Astrocyte (in vitro differentiated cells and primary cell): ENCODE results near the gene FAM76B. TPM values are rescaled to one million over a fixed set of nuclear protein-coding genes. Genes with fewer than 3 reads are reported as not detected.

ENCODE experiments used
- DNase-seq: peaks from one replicate; pipeline ENCODE4 v3.0.0-alpha.2; 2010; ENCODE audit warnings: low read depth
- FAIRE-seq: peaks from 2 replicates; lab custom pipeline; 2011; peaks lifted over from hg19 to GRCh38; lab: Jason Lieb, UNC
- H2AFZ ChIP-seq: 2 replicates; pipeline ENCODE4 v1.6.0; 2012; ENCODE audit warnings: low read depth, low read length, inconsistent platforms
- H3K27ac ChIP-seq: 2 replicates; pipeline ENCODE4 v1.5.1; 2011; ENCODE audit warnings: low read depth, low read length, inconsistent platforms
- H3K27me3 ChIP-seq: 2 replicates; pipeline ENCODE4 v1.6.0; 2011; ENCODE audit warnings: low read length, inconsistent platforms; ENCODE audit not compliant: insufficient read depth
- H3K36me3 ChIP-seq: 2 replicates; pipeline ENCODE4 v1.5.1; 2011; ENCODE audit warnings: low read length, inconsistent platforms; ENCODE audit not compliant: insufficient read depth
- H3K4me1 ChIP-seq: 2 replicates; pipeline ENCODE4 v1.5.1; 2011; ENCODE audit warnings: low read length, inconsistent platforms; ENCODE audit not compliant: insufficient read depth
- H3K4me2 ChIP-seq: 2 replicates; pipeline ENCODE4 v1.6.0; 2012; ENCODE audit warnings: low read length, inconsistent platforms
- H3K4me3 ChIP-seq: 2 replicates; pipeline ENCODE4 v1.5.1; 2011; ENCODE audit warnings: low read depth, mild to moderate bottlenecking, low read length, inconsistent platforms; ENCODE audit not compliant: insufficient read depth
- H3K79me2 ChIP-seq: 2 replicates; pipeline ENCODE4 v1.6.0; 2012; ENCODE audit warnings: mild to moderate bottlenecking, low read length, inconsistent platforms; ENCODE audit not compliant: insufficient read depth
- H3K9ac ChIP-seq: 2 replicates; pipeline ENCODE4 v1.6.0; 2012; ENCODE audit warnings: mild to moderate bottlenecking, low read length, inconsistent platforms
- H3K9me3 ChIP-seq: 2 replicates; pipeline ENCODE4 v1.5.1; 2012; ENCODE audit warnings: low read depth, mild to moderate bottlenecking, low read length, inconsistent platforms; ENCODE audit not compliant: insufficient read depth
- H4K20me1 ChIP-seq: 2 replicates; pipeline ENCODE4 v1.6.0; 2012; ENCODE audit warnings: low read length, inconsistent platforms; ENCODE audit not compliant: insufficient read depth
- H3K27ac Mint-ChIP-seq: one replicate; pipeline ENCODE4 v1.8.0; 2021; ENCODE audit warnings: mild to moderate bottlenecking, mixed read lengths; ENCODE audit not compliant: unreplicated experiment
- H3K27me3 Mint-ChIP-seq: one replicate; pipeline ENCODE4 v1.8.0; 2021; ENCODE audit warnings: low read depth, mixed read lengths; ENCODE audit not compliant: unreplicated experiment
- H3K36me3 Mint-ChIP-seq: one replicate; pipeline ENCODE4 v1.8.0; 2021; ENCODE audit warnings: low read depth, mixed read lengths; ENCODE audit not compliant: unreplicated experiment
- H3K4me1 Mint-ChIP-seq: one replicate; pipeline ENCODE4 v1.8.0; 2021; ENCODE audit warnings: low read depth, mixed read lengths; ENCODE audit not compliant: unreplicated experiment
- H3K4me3 Mint-ChIP-seq: one replicate; pipeline ENCODE4 v1.8.0; 2021; ENCODE audit warnings: mild to moderate bottlenecking, moderate library complexity, mixed read lengths; ENCODE audit not compliant: unreplicated experiment
- H3K9me3 Mint-ChIP-seq: one replicate; pipeline ENCODE4 v1.8.0; 2021; ENCODE audit warnings: mild to moderate bottlenecking, mixed read lengths; ENCODE audit not compliant: unreplicated experiment
- CTCF ChIP-seq: IDR thresholded peaks from 2 replicates; pipeline ENCODE4 v1.5.1; 2011; ENCODE audit warnings: low read depth, mild to moderate bottlenecking, inconsistent platforms, low read length, moderate library complexity; ENCODE audit not compliant: insufficient read depth
- EZH2 ChIP-seq: IDR thresholded peaks from 2 replicates; pipeline ENCODE4 v1.6.1; 2012; ENCODE audit warnings: mild to moderate bottlenecking, low read length, inconsistent platforms; ENCODE audit not compliant: insufficient read depth
- total RNA-seq: library from RNA; stranded (reverse); gene quantifications from 2 replicates; pipeline ENCODE4 v1.2.1, GENCODE V29; 2021

FAM76B gene
- total RNA-seq, 1 donor from 2014 or later, result 19.7 TPM

DNA sequence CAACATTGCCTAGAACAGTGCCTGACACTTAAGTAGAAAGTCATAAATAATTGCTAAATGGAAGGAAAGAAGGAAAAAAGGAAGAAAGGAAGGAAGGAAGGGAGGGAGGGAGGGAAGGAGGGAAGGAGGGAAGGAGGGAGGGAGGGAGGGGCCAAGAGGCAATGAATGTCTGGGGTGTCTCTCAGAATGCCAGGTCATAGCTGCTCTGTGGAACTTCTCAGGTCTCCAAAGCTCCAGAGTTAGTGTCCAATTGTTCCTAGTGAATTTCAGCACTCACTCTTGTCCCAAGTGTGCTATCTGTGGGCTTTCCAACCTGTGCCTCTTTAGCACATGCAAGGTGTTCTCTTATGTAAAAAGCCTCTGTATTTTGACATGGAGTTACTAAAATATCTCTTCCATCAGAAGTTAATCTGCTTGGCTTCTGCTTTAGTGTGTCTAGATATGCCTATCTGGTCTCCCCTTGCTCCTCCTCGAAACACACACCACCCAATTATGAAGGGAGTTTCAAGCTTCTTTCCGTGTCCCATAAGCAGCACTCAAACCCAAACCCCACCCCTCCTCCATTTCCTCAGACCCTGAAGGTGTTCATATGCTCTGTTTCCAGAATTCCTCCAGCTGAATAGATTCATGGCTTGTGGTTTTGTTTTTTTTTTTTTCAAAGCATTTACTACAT, 56.5 kb downstream of the FAM76B start:
- FAIRE-seq (no peak), DNase-seq (no peak)
- TF ChIP-seq CTCF (no peak), EZH2 (no peak)
- peaks cover 3% of the 10 kb centered on the region for H3K27me3 Mint-ChIP-seq
- Histone ChIP-seq H3K9me3 (no peaks in the 10 kb centered on the region), H4K20me1 (no peaks in the 10 kb centered on the region), H2AFZ (no peak overlapping the region), H3K79me2 (no peaks in the 10 kb centered on the region), H3K4me1 (no peaks in the 10 kb centered on the region), H3K4me3 (no peak overlapping the region), H3K9ac (no peak overlapping the region), H3K27me3 (no peaks in the 10 kb centered on the region), H3K27ac (no peak overlapping the region), H3K4me2 (no peak overlapping the region), H3K36me3 (no peaks in the 10 kb centered on the region)
- no peak overlapping the region for H3K4me3 Mint-ChIP-seq
- H3K4me1 Mint-ChIP-seq, result peaks cover 8% of the 10 kb centered on the region
- H3K27ac Mint-ChIP-seq, result no peak overlapping the region
- no peaks in the 10 kb centered on the region for H3K9me3 Mint-ChIP-seq
- H3K36me3 Mint-ChIP-seq, result no peaks in the 10 kb centered on the region

DNA sequence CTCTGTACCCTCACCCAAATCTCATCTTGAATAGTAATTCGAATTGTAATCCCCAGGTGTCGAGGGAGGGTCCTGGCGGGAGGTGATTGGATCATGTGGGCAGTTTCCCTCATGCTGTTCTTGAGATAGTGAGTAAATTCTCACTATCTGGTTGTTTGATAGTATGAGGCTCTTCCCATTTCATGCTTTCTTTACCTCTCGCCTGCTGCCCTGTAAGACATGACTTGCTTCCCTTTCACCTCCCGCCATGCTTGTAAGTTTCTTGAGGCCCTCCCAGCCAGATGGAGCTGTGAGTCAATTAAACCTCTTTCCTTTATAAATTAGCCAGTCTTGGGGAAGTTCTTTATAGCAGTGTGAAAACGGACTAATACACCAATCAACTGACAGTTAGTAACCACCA, 60.1 kb downstream of the FAM76B start:
- no peaks in the 10 kb centered on the region for H3K9me3 Mint-ChIP-seq
- H3K27me3 Mint-ChIP-seq, result peaks cover 3% of the 10 kb centered on the region
- peaks cover 8% of the 10 kb centered on the region for H3K4me1 Mint-ChIP-seq
- H3K4me3 Mint-ChIP-seq, result no peak overlapping the region
- Histone ChIP-seq H3K9me3 (no peaks in the 10 kb centered on the region), H3K27ac (no peak overlapping the region), H4K20me1 (no peaks in the 10 kb centered on the region), H3K4me2 (no peak overlapping the region), H2AFZ (no peak overlapping the region), H3K9ac (no peak overlapping the region), H3K36me3 (no peaks in the 10 kb centered on the region), H3K79me2 (no peaks in the 10 kb centered on the region), H3K4me1 (no peaks in the 10 kb centered on the region), H3K27me3 (peaks cover 9% of the 10 kb centered on the region), H3K4me3 (no peak overlapping the region)
- no peak for TF ChIP-seq CTCF
- no peak for TF ChIP-seq EZH2
- no peak overlapping the region for H3K27ac Mint-ChIP-seq
- no peak for DNase-seq
- FAIRE-seq, result no peak
- H3K36me3 Mint-ChIP-seq, result no peaks in the 10 kb centered on the region

- H2AFZ ChIP-seq, result no peak overlapping the region
- no peaks in the 10 kb centered on the region for H3K4me1 ChIP-seq
- no peak overlapping the region for H3K9ac ChIP-seq
- Mint-ChIP-seq H3K9me3 (no peaks in the 10 kb centered on the region), H3K4me3 (no peak overlapping the region), H3K27ac (no peak overlapping the region), H3K36me3 (no peaks in the 10 kb centered on the region), H3K27me3 (peaks cover 3% of the 10 kb centered on the region), H3K4me1 (peaks cover 3% of the 10 kb centered on the region)
- TF ChIP-seq EZH2 (no peak), CTCF (no peak)
- no peak overlapping the region for H3K4me2 ChIP-seq
- H3K9me3 ChIP-seq, result no peaks in the 10 kb centered on the region
- no peak overlapping the region for H3K4me3 ChIP-seq
- no peak overlapping the region for H3K27ac ChIP-seq
- no peaks in the 10 kb centered on the region for H3K36me3 ChIP-seq
- FAIRE-seq (no peak), DNase-seq (no peak)
- H3K27me3 ChIP-seq, result peaks cover 9% of the 10 kb centered on the region
- H3K79me2 ChIP-seq, result no peaks in the 10 kb centered on the region
- no peaks in the 10 kb centered on the region for H4K20me1 ChIP-seq
Measured at GRCh38 chr11:95728790-95729189, 60.8 kb downstream of the FAM76B start.
